Sigmoid colon (tissue), 4 donors: ENCODE data around the gene LMO1.

Experiments used
- EP300 ChIP-seq, 4 donors: sonication (generic); formaldehyde crosslinking; IDR thresholded peaks; one replicate each; pipeline ENCODE4 v1.6.1; 2017; ENCODE audit warnings: antibody characterized with exemption in 4 of 4
- POLR2A ChIP-seq, 2 donors: fragments of 450-650 bp; IDR thresholded peaks; one replicate each; pipeline ENCODE4 v1.6.1; 2016; ENCODE audit warnings: antibody characterized with exemption in 2 of 2, mild to moderate bottlenecking in 2 of 2, moderate library complexity in 2 of 2
- POLR2AphosphoS5 ChIP-seq, 4 donors: sonication (generic); formaldehyde crosslinking; IDR thresholded peaks; one replicate each; pipeline ENCODE4 v1.6.1; 2017; ENCODE audit warnings: antibody characterized with exemption in 4 of 4
- TF ChIP-seq, protein P1 (sequence below), 4 experiments: fragments of 450-650 bp in 3 of 4; fragments of 200-600 bp in 1 of 4; IDR thresholded peaks; one replicate each; pipeline ENCODE4 v1.5.1; 2016 to 2019; ENCODE audit warnings: antibody characterized with exemption in 4 of 4, mild to moderate bottlenecking in 3 of 4, moderate library complexity in 2 of 4

DNA sequence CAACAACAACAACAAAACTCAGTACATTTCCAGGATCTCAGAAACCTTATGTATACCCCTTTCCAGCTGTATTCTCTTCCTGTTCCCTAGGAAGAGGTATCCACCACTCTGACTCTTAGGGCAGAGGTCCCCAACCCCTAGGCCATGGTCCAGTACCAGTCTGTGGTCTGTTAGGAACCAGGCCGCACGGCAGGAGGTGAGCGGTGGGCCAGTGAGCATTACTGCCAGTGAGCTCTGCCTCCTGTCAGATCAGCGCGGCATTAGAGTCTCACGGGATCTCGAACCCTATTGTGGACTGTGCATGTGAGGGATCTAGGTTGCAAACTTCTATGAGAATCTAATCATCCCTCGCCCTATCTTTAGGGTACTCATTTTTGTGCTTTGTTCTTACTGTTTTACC lies 43.9 kb upstream of the LMO1 start:
- TF ChIP-seq, protein P1, sequence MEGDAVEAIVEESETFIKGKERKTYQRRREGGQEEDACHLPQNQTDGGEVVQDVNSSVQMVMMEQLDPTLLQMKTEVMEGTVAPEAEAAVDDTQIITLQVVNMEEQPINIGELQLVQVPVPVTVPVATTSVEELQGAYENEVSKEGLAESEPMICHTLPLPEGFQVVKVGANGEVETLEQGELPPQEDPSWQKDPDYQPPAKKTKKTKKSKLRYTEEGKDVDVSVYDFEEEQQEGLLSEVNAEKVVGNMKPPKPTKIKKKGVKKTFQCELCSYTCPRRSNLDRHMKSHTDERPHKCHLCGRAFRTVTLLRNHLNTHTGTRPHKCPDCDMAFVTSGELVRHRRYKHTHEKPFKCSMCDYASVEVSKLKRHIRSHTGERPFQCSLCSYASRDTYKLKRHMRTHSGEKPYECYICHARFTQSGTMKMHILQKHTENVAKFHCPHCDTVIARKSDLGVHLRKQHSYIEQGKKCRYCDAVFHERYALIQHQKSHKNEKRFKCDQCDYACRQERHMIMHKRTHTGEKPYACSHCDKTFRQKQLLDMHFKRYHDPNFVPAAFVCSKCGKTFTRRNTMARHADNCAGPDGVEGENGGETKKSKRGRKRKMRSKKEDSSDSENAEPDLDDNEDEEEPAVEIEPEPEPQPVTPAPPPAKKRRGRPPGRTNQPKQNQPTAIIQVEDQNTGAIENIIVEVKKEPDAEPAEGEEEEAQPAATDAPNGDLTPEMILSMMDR (IDR thresholded peaks at IDR 0.05), result no peak
- no peak for TF ChIP-seq POLR2A (IDR thresholded peaks at IDR 0.05)
- no peak for TF ChIP-seq POLR2AphosphoS5 (IDR thresholded peaks at IDR 0.05)
- no peak for TF ChIP-seq EP300 (IDR thresholded peaks at IDR 0.05)
